IMR-90 (cell line): ENCODE measurements around the gene ZFP36L2. TPM values are rescaled to one million over a fixed set of nuclear protein-coding genes. Genes with fewer than 3 reads are reported as not detected.

ENCODE experiments used
- ATAC-seq: fragments of 200-7000 bp; cut with Tn5 transposase; 2 replicates; pipeline ENCODE4 v1.9.1; 2020; ENCODE audit warnings: low read depth, mild to moderate bottlenecking, moderate library complexity
- BruUV-seq: library from RNA; stranded (reverse); fragments of 400-500 nt; replicated peaks from 2 replicates; lab custom pipeline; 2021; lab: Mats Ljungman, UMichigan
- CTCF ChIA-PET: fragments of 300-600 bp; formaldehyde crosslinking; extraction: SDS; loops from one replicate; lab custom pipeline; 2021; ENCODE audit warnings: antibody characterized with exemption; lab: Yijun Ruan, JAX
- POLR2A ChIA-PET: fragments of 300-600 bp; sonication (Branson Sonifier 250); formaldehyde crosslinking; loops from one replicate; lab custom pipeline; 2022; ENCODE audit warnings: antibody characterized with exemption; ENCODE audit not compliant: unreplicated experiment; lab: Charles Lee
- DNase-seq: peaks from one replicate; pipeline ENCODE4 v3.0.0; 2013
- H2AFZ ChIP-seq: replicated peaks from 2 replicates; pipeline ENCODE3; 2013; ENCODE audit warnings: low read length, mild to moderate bottlenecking; ENCODE audit not compliant: poor library complexity
- H2AK5ac ChIP-seq: 2 replicates; pipeline ENCODE4 v1.6.1; 2013; ENCODE audit warnings: low read depth, low read length, inconsistent platforms
- H2AK9ac ChIP-seq: replicated peaks from 2 replicates; pipeline ENCODE3; 2013; ENCODE audit warnings: mild to moderate bottlenecking, low read depth, low read length, moderate library complexity; ENCODE audit not compliant: poor library complexity
- H2BK120ac ChIP-seq: 2 replicates; pipeline ENCODE4 v1.6.1; 2013; ENCODE audit warnings: low read depth, low read length, inconsistent platforms
- H2BK15ac ChIP-seq: 3 replicates; pipeline ENCODE4 v1.6.1; 2013; ENCODE audit warnings: low read depth, low read length, inconsistent platforms
- H2BK20ac ChIP-seq: 2 replicates; pipeline ENCODE4 v1.6.1; 2013; ENCODE audit warnings: low read depth, mild to moderate bottlenecking, inconsistent platforms, low read length, moderate library complexity
- H2BK5ac ChIP-seq: 2 replicates; pipeline ENCODE4 v1.6.1; 2013; ENCODE audit warnings: mild to moderate bottlenecking, low read depth, low read length, inconsistent platforms; ENCODE audit not compliant: poor library complexity, severe bottlenecking
- H3K14ac ChIP-seq: replicated peaks from 2 replicates; pipeline ENCODE4 v1.6.1; 2013; ENCODE audit warnings: low read depth, low read length, inconsistent platforms
- H3K18ac ChIP-seq: 2 replicates; pipeline ENCODE4 v1.6.1; 2013; ENCODE audit warnings: low read depth, low read length, control low read depth
- H3K23ac ChIP-seq: 2 replicates; pipeline ENCODE4 v1.6.1; 2013; ENCODE audit warnings: low read depth, low read length, inconsistent platforms
- H3K27ac ChIP-seq: 2 replicates; pipeline ENCODE4 v1.5.1; 2013; ENCODE audit warnings: mild to moderate bottlenecking, control low read depth, low read length; ENCODE audit not compliant: insufficient read depth
- H3K27me3 ChIP-seq: 2 replicates; pipeline ENCODE4 v1.6.1; 2013; ENCODE audit warnings: low read length; ENCODE audit not compliant: control insufficient read depth, insufficient read depth
- H3K36me3 ChIP-seq: 2 replicates; pipeline ENCODE4 v1.6.1; 2013; ENCODE audit warnings: low read length, mixed read lengths; ENCODE audit not compliant: control insufficient read depth, insufficient read depth
- H3K4ac ChIP-seq: 2 replicates; pipeline ENCODE4 v1.6.1; 2013; ENCODE audit warnings: low read depth, low read length, inconsistent platforms
- H3K4me1 ChIP-seq: 2 replicates; pipeline ENCODE4 v1.6.1; 2013; ENCODE audit warnings: low read length, mixed read lengths; ENCODE audit not compliant: control insufficient read depth, insufficient read depth
- H3K4me2 ChIP-seq: 2 replicates; pipeline ENCODE4 v1.6.1; 2013; ENCODE audit warnings: low read depth, mild to moderate bottlenecking, control low read depth, low read length, moderate library complexity
- H3K4me3 ChIP-seq: 2 replicates; pipeline ENCODE4 v1.5.1; 2013; ENCODE audit warnings: low read depth, mild to moderate bottlenecking, control low read depth, low read length, moderate library complexity; ENCODE audit not compliant: insufficient read depth
- H3K56ac ChIP-seq: 2 replicates; pipeline ENCODE4 v1.6.1; 2013; ENCODE audit warnings: low read length, inconsistent platforms; ENCODE audit not compliant: insufficient read depth; ENCODE audit errors: extremely low read depth
- H3K79me1 ChIP-seq, 2 experiments: 2 replicates each; pipeline ENCODE4 v1.6.1; 2013; ENCODE audit warnings: low read length in 2 of 2, inconsistent platforms in 1 of 2, low read depth in 1 of 2
- H3K9ac ChIP-seq: 2 replicates; pipeline ENCODE4 v1.6.1; 2013; ENCODE audit warnings: low read depth, low read length, control low read depth
- H3K9me1 ChIP-seq: 2 replicates; pipeline ENCODE4 v1.6.1; 2013; ENCODE audit warnings: low read length, inconsistent platforms; ENCODE audit not compliant: insufficient read depth
- H3K9me3 ChIP-seq: 2 replicates; pipeline ENCODE4 v1.6.1; 2013; ENCODE audit warnings: low read length; ENCODE audit not compliant: control insufficient read depth, insufficient read depth
- H4K20me1 ChIP-seq: 2 replicates; pipeline ENCODE4 v1.6.1; 2013; ENCODE audit warnings: low read length, inconsistent platforms; ENCODE audit not compliant: insufficient read depth
- H4K5ac ChIP-seq: 2 replicates; pipeline ENCODE4 v1.6.1; 2013; ENCODE audit warnings: mild to moderate bottlenecking, low read depth, low read length, control low read depth
- H4K8ac ChIP-seq, 2 experiments: 2 replicates each; pipeline ENCODE4 v1.6.1; 2013; ENCODE audit warnings: low read depth in 2 of 2, low read length in 2 of 2, control low read depth in 1 of 2, inconsistent platforms in 1 of 2
- H4K91ac ChIP-seq: 2 replicates; pipeline ENCODE4 v1.6.1; 2013; ENCODE audit warnings: low read depth, low read length, inconsistent platforms; ENCODE audit not compliant: insufficient read depth
- ELK1 ChIP-seq: fragments of 150-350 bp; IDR thresholded peaks from 2 replicates; pipeline ENCODE4 v1.6.1; 2016; ENCODE audit warnings: low read depth, mild to moderate bottlenecking, low read length, moderate library complexity, borderline replicate concordance
- FOS ChIP-seq: fragments of 150-350 bp; IDR thresholded peaks from 2 replicates; pipeline ENCODE4 v1.6.1; 2016; ENCODE audit warnings: low read depth, low read length
- MAZ ChIP-seq: IDR thresholded peaks from 2 replicates; pipeline ENCODE4 v1.6.1; 2012; ENCODE audit warnings: low read depth, mild to moderate bottlenecking, low read length, improper control_type of control experiment, moderate library complexity, borderline replicate concordance
- MXI1 ChIP-seq: IDR thresholded peaks from 2 replicates; pipeline ENCODE4 v1.6.1; 2012; ENCODE audit warnings: low read depth, mild to moderate bottlenecking, low read length, moderate library complexity, borderline replicate concordance
- POLR2A ChIP-seq: IDR thresholded peaks from 2 replicates; pipeline ENCODE4 v1.6.1; 2012; ENCODE audit warnings: mild to moderate bottlenecking, low read depth, low read length
- RAD21 ChIP-seq: IDR thresholded peaks from 2 replicates; pipeline ENCODE4 v1.6.1; 2012; ENCODE audit warnings: low read length, improper control_type of control experiment
- RCOR1 ChIP-seq: IDR thresholded peaks from 2 replicates; pipeline ENCODE4 v1.6.1; 2012; ENCODE audit warnings: mild to moderate bottlenecking, low read length, improper control_type of control experiment; ENCODE audit not compliant: insufficient replicate concordance
- whole genome bisulfite sequencing, 2 experiments: methylation state at CpG; one replicate each; pipeline versions ENCODE4 v1.1.5 to v1.1.7; 2013; ENCODE audit warnings: missing lambda C conversion rate in 2 of 2; ENCODE audit not compliant: insufficient read length in 1 of 2; ENCODE audit errors: extremely low coverage in 2 of 2; 5-methylcytosine and 5-hydroxymethylcytosine counted together
- dilution Hi-C: fragments of 300-500 bp; cut with HindIII; formaldehyde crosslinking; loops from one replicate; pipeline ENCODE4 v1.14.3; 2018; ENCODE audit warnings: low sequenced_read_pairs; ENCODE audit not compliant: unreplicated experiment
- in situ Hi-C: fragments of 300-500 bp; cut with MboI; formaldehyde crosslinking; loops from 3 replicates; pipeline ENCODE4 v1.14.3; 2019; ENCODE audit warnings: low sequenced_read_pairs, inconsistent platforms, mixed read lengths
- intact Hi-C: fragments of 100-400 bp; cut with micrococcal nuclease; formaldehyde crosslinking; loops from 2 replicates; pipeline ENCODE4 v1.10.0; 2022
- polyA plus RNA-seq, 3 experiments: library from polyadenylated mRNA; depleted of rRNA; stranded (reverse); fragments of >200 nt; gene quantifications; 2 replicates each; pipeline ENCODE4 v1.2.3, GENCODE V29; 2012; ENCODE audit warnings: low replicate concordance in 1 of 3
- total RNA-seq: library from RNA; depleted of rRNA; stranded (reverse); fragments of >200 nt; gene quantifications from 2 replicates; pipeline ENCODE4 v1.2.3, GENCODE V29; 2012
- TF ChIP-seq, protein P1 (sequence below): fragments of 150-350 bp; IDR thresholded peaks from 2 replicates; pipeline ENCODE4 v1.6.1; 2017; ENCODE audit warnings: mild to moderate bottlenecking, antibody characterized with exemption, low read length, low read depth
- TF ChIP-seq, protein P2 (sequence below): conservative IDR thresholded peaks from 2 replicates; pipeline ENCODE4 v1.5.1; 2012; ENCODE audit warnings: mild to moderate bottlenecking, low read depth, low read length, improper control_type of control experiment

ZFP36L2 gene
- total and polyA plus RNA-seq, 2 of the 4 experiments (the other 2 are of a cell fraction), result 1.8 to 20.1 TPM

- TF ChIP-seq RCOR1, result no peak
- TF ChIP-seq MAZ, result no peak
- no peak for TF ChIP-seq RAD21
Measured at GRCh38 chr2:43228756-43229659, 2.6 kb upstream of the ZFP36L2 start (continued).

- intact Hi-C loops, result loop anchor here (5.0 kb wide), 1 partner anchor 114 kb away; no protein-coding TSS in a partner anchor
- POLR2A ChIA-PET, result interaction anchor here (0.5 kb wide), 1 partner anchor 8 kb away, joined by 5 read pairs; no protein-coding TSS in a partner anchor
- TF ChIP-seq POLR2A (no peak), MXI1 (no peak), RCOR1 (no peak), FOS (no peak), MAZ (no peak), ELK1 (no peak), RAD21 (no peak)
- TF ChIP-seq, protein P1, sequence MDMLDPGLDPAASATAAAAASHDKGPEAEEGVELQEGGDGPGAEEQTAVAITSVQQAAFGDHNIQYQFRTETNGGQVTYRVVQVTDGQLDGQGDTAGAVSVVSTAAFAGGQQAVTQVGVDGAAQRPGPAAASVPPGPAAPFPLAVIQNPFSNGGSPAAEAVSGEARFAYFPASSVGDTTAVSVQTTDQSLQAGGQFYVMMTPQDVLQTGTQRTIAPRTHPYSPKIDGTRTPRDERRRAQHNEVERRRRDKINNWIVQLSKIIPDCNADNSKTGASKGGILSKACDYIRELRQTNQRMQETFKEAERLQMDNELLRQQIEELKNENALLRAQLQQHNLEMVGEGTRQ, result no peak
- TF ChIP-seq, protein P2, sequence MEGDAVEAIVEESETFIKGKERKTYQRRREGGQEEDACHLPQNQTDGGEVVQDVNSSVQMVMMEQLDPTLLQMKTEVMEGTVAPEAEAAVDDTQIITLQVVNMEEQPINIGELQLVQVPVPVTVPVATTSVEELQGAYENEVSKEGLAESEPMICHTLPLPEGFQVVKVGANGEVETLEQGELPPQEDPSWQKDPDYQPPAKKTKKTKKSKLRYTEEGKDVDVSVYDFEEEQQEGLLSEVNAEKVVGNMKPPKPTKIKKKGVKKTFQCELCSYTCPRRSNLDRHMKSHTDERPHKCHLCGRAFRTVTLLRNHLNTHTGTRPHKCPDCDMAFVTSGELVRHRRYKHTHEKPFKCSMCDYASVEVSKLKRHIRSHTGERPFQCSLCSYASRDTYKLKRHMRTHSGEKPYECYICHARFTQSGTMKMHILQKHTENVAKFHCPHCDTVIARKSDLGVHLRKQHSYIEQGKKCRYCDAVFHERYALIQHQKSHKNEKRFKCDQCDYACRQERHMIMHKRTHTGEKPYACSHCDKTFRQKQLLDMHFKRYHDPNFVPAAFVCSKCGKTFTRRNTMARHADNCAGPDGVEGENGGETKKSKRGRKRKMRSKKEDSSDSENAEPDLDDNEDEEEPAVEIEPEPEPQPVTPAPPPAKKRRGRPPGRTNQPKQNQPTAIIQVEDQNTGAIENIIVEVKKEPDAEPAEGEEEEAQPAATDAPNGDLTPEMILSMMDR, result no peak
Measured at GRCh38 chr2:43228321-43228751, 1.9 kb upstream of the ZFP36L2 start.

More at GRCh38 chr2:43228321-43228751, 1.9 kb upstream of the ZFP36L2 start:
- Histone ChIP-seq H4K8ac (peak overlapping the region in 1 of 2 experiments; percentile 36; a peak in 2 of 4 replicates), H3K9ac (peak overlapping the region; percentile 41; the same call in 1 of the 2 replicates), H3K9me1 (no peaks in the 10 kb centered on the region; the same call in 1 of the 2 replicates), H3K9me3 (no peaks in the 10 kb centered on the region), H2BK20ac (peak overlapping the region; percentile 38; the same call in 1 of the 2 replicates), H3K79me1 (peaks cover 8 to 18% of the 10 kb centered on the region in 2 experiments; a peak in 3 of 4 replicates), H3K4me2 (peak overlapping the region; percentile 21; the same call in 1 of the 2 replicates), H3K4me3 (no peak overlapping the region), H2AK5ac (peak overlapping the region; percentile 83), H4K20me1 (peaks cover 23% of the 10 kb centered on the region), H3K56ac (no peak overlapping the region), H3K4me1 (peaks cover 8% of the 10 kb centered on the region), H3K14ac (peak overlapping the region; percentile 87; the same call in 1 of the 2 replicates), H2BK5ac (no peak overlapping the region), H2AFZ (no peak overlapping the region), H3K27me3 (no peaks in the 10 kb centered on the region), H3K27ac (peak overlapping the region; percentile 87; the same call in 1 of the 2 replicates), H3K18ac (peak overlapping the region; percentile 56; the same call in 1 of the 2 replicates), H3K23ac (peak overlapping the region; percentile 50; the same call in 1 of the 2 replicates), H3K4ac (peak overlapping the region; percentile 79), H4K91ac (peak overlapping the region; percentile 64; the same call in 1 of the 2 replicates), H2BK120ac (peak overlapping the region; percentile 70), H3K36me3 (peaks cover 19% of the 10 kb centered on the region), H2BK15ac (peak overlapping the region; percentile 86; the same call in 1 of the 3 replicates), H2AK9ac (peak overlapping the region; percentile 11), H4K5ac (peak overlapping the region; percentile 58; the same call in 1 of the 2 replicates)
- BruUV-seq, result no TSS peak
- no peak for ATAC-seq
- 67% methylated on average over 1 of the region's 2 CpGs; no CpG with 5 or more reads in 1 of the 2 experiments for WGBS, 2 experiments
- in situ Hi-C loops, result loop anchor here (10.0 kb wide), 2 partner anchors 154 to 254 kb away; no protein-coding TSS in a partner anchor
- dilution Hi-C loops, result no loop called here
- CTCF ChIA-PET, result interaction anchor here (1.0 to 2.2 kb wide), 6 partner anchors 12 to 281 kb away, joined by 3 to 12 read pairs (median 4); no protein-coding TSS in a partner anchor
- DNase-seq, result no peak
